ENCODE measurements around the gene NFKBIB. TPM values are rescaled to one million over a fixed set of nuclear protein-coding genes. Genes with fewer than 3 reads are reported as not detected.

Gene NFKBIB
- total and polyA plus RNA-seq, 9 donors = 3.2 to 21.6 (median 13.2) TPM

DNA sequence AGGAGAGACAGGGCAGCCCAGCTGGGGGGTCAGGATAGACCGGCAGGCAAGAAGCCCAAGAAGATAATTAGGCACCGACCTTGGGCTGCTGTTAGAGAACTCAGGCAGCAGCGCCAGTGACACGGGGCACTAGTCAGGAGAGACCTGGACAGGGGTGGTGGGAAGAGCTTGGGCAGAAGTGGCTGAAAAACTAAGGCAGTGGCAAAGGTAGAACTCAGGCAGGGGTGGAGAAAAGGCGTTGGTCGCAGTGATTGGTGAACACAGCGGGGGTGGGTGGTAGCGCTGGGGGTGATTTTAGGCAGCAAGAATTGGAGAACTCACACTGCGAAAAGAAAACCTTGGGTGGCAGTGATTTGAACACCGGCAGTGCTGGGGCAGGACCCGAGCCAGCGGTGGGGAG is 7.9 kb downstream of the NFKBIB start:
- Histone ChIP-seq H3K27ac (no peak overlapping the region), H3K36me3 (no peaks in the 10 kb centered on the region), H3K4me1 (ENCODE audit: insufficient read depth) (no peaks in the 10 kb centered on the region), H3K4me3 (no peak overlapping the region), H3K27me3 (no peaks in the 10 kb centered on the region), H3K9me3 (no peaks in the 10 kb centered on the region)
- intact Hi-C loops (cut with DNase I) = no loop called here
- 89 to 94% (median 93%) methylated on average over 12 of the region's 12 CpGs for WGBS, 3 donors
- TF ChIP-seq, protein P1, sequence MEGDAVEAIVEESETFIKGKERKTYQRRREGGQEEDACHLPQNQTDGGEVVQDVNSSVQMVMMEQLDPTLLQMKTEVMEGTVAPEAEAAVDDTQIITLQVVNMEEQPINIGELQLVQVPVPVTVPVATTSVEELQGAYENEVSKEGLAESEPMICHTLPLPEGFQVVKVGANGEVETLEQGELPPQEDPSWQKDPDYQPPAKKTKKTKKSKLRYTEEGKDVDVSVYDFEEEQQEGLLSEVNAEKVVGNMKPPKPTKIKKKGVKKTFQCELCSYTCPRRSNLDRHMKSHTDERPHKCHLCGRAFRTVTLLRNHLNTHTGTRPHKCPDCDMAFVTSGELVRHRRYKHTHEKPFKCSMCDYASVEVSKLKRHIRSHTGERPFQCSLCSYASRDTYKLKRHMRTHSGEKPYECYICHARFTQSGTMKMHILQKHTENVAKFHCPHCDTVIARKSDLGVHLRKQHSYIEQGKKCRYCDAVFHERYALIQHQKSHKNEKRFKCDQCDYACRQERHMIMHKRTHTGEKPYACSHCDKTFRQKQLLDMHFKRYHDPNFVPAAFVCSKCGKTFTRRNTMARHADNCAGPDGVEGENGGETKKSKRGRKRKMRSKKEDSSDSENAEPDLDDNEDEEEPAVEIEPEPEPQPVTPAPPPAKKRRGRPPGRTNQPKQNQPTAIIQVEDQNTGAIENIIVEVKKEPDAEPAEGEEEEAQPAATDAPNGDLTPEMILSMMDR (IDR thresholded peaks at IDR 0.05) = no peak
- TF ChIP-seq EP300 (IDR thresholded peaks at IDR 0.05) = no peak
- no peak for TF ChIP-seq POLR2A (IDR thresholded peaks at IDR 0.05)
- no peak for DNase-seq

DNA sequence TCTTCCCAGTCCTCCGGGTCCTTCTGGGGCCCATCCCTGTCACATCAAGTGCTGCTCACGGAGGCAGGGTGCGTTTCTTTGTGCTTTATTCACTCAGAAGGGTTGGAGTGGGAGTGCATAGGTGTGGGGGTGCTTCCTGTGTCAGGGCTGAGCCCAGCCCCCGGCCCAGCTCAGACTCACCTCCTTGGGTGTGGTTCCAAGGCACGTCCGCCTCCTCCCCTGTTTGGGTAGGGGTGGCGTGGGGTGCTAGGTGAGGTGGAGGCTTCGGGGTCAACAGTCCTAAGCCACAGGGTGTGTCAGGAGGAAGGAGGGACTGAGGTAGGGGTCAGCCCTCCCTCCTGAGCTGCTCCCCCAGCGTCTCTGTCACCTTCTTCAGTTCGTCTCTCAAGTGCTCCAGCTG is 9.1 kb downstream of the NFKBIB start:
- Histone ChIP-seq H3K27ac (no peak overlapping the region), H3K4me3 (no peak overlapping the region), H3K27me3 (no peaks in the 10 kb centered on the region), H3K36me3 (no peaks in the 10 kb centered on the region), H3K9me3 (no peaks in the 10 kb centered on the region), H3K4me1 (ENCODE audit: insufficient read depth) (no peaks in the 10 kb centered on the region)
- TF ChIP-seq POLR2A (IDR thresholded peaks at IDR 0.05) = no peak
- TF ChIP-seq EP300 (IDR thresholded peaks at IDR 0.05) = no peak
- TF ChIP-seq, protein P1 (IDR thresholded peaks at IDR 0.05) = no peak
- intact Hi-C loops (cut with DNase I) = no loop called here
- WGBS, 3 donors = 74 to 76% (median 75%) methylated on average over 10 of the region's 10 CpGs
- DNase-seq = no peak

DNA sequence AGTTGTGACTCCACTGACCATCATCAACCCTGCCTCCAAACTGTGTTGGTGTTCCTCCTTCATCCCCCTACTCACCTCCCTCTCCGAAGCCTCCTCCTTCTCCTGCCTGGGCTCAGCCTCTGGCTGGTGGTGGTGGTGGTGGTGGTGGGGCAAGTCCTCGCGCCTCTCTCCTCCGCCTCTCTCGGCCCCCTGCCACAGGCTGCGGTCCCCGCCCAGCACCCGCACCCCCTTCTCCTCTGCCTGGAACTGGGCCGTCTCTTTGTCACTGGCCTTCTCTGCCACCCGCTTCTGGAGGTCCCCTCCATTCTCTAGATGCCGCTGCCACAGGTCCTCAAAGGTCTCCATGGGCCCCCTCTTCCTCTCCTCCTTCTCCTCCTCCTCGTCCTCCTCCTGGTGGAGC is 10.7 kb downstream of the NFKBIB start:
- no peaks in the 10 kb centered on the region for H3K36me3 ChIP-seq
- TF ChIP-seq, protein P1 (IDR thresholded peaks at IDR 0.05) = no peak
- no peak for TF ChIP-seq EP300 (IDR thresholded peaks at IDR 0.05)
- TF ChIP-seq POLR2A (IDR thresholded peaks at IDR 0.05) = no peak
- intact Hi-C loops (cut with DNase I) = loop anchor here in 2 of 4 donors (10.0 kb wide), 3 partner anchors 366 to 506 kb away; partner anchors contain the start of gene FAM98C (in 1 of the 2)
- no peaks in the 10 kb centered on the region for H3K27me3 ChIP-seq
- no peak overlapping the region for H3K4me3 ChIP-seq
- no peak for DNase-seq
- WGBS, 3 donors = 93 to 94% (median 94%) methylated on average over 12 of the region's 12 CpGs
- H3K27ac ChIP-seq = no peak overlapping the region
- no peaks in the 10 kb centered on the region for H3K4me1 ChIP-seq (ENCODE audit: insufficient read depth)
- no peaks in the 10 kb centered on the region for H3K9me3 ChIP-seq

DNA sequence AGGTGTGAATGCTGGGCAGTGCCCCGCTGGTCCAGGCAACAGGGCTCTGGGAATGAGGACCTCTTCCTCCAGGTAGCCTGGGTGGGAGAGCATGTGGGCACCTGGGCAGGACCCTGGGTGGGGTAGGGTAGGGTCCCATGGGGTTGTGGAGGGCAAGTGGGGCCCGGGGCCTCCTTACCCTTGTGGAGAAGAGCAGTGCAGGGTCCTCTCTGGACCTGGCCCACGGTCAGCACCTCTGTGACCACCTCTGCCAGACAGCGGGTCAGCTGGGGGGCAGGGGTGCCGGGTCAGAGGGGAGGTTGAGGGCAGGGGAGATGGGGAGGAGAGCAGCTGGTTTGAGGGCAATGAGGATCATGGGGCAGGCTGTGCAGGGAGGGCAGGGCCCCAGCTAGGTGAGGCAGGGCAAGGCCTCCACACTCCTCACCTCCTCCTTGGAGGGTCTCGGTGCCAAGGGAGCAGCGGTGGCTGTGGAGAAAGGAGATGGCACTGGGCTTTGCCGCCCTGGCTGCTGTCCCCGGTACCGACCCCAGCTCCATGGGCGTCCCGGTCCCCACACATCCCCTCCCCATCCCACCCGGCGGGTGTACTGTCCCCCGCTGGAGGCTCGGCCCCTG is 11.7 kb downstream of the NFKBIB start:
- Histone ChIP-seq H3K4me1 (ENCODE audit: insufficient read depth) (no peaks in the 10 kb centered on the region), H3K27ac (no peak overlapping the region), H3K36me3 (no peaks in the 10 kb centered on the region), H3K9me3 (no peaks in the 10 kb centered on the region), H3K4me3 (no peak overlapping the region), H3K27me3 (no peaks in the 10 kb centered on the region)
- 39 to 62% (median 44%) methylated on average over 9 to 16 of the region's 16 CpGs for WGBS, 3 donors
- TF ChIP-seq EP300 (IDR thresholded peaks at IDR 0.05) = no peak
- TF ChIP-seq, protein P1 (IDR thresholded peaks at IDR 0.05) = no peak
- TF ChIP-seq POLR2A (IDR thresholded peaks at IDR 0.05) = no peak
- DNase-seq = no peak
- intact Hi-C loops (cut with DNase I) = loop anchor here in 2 of 4 donors (10.0 kb wide), 3 partner anchors 367 to 507 kb away; partner anchors contain the start of gene FAM98C (in 1 of the 2)

All from ovary (tissue), 9 donors.